Measurements from ENCODE around the gene ANKRD13A.
"Not testable (repeated sequence)": the region's sequence is repeated elsewhere in the genome, so short reads cannot be mapped to it uniquely, and the experiment has no call there.

Gene ANKRD13A

GRCh38 chr12:109986236-109986635 lies 13.0 kb upstream of the ANKRD13A start:
- DNase-seq: not testable (repeated sequence)

DNA sequence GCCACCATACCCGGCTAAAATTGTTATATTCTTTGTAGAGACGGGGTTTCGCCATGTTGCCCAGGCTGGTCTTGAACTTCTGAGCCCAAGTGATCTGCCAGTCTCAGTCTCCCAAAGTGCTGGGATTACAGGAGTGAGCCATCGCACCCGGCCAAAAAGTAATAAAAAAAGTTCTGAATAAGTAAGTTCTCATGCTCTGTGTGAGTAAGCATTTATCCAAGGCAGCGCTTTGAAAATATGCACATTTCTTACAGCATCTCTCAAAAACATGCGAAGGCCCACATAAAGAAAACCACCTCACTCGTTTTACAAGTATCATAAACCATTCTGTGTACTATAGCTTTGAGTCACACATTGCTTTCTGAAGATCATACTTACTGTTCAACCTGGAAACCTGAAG lies 11.6 kb upstream of the ANKRD13A start:
- DNase-seq: no peak

GRCh38 chr12:109988274-109988673 lies 11.0 kb upstream of the ANKRD13A start:
- no peak for DNase-seq

DNA sequence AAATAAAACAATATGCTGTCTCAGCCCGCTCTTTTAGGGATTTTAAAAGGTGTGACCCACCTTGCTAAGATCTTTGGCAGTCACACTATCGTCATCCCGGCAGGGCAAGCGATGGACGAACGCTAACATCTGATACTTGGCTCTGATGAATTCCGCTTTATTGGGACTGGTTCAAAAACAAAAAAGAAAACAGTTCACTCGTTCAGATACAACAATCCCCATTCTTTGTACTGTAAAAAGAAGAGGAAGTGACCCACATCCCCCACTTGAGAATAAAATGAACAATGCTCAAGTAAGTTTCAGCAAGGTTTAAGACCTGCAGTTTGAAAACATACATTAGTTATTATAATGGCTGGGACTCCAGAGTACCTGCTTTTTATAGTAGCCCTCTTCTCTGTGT lies 10.3 kb upstream of the ANKRD13A start:
- no peak for DNase-seq

DNA sequence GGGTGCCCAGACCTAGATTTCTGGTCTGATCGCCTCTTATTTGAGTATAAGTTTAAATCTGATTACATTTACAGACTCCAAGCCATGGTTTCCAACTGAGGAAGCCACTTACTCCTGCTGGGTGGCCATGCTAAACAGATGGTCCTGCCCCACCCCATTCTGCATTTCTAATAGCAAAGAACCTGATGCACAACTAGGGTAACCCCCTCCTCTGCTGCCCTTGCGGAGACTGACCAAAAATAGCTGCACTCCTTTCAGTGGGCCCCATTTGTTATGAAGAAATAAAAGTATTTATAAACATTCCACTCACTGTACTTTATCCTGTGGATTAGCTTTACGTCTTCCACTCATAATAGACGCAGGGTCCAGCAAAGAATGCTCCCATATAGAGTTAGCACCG lies 9.8 kb upstream of the ANKRD13A start:
- DNase-seq: no peak

GRCh38 chr12:109991586-109991985 lies 7.6 kb upstream of the ANKRD13A start:
- DNase-seq: no peak

DNA sequence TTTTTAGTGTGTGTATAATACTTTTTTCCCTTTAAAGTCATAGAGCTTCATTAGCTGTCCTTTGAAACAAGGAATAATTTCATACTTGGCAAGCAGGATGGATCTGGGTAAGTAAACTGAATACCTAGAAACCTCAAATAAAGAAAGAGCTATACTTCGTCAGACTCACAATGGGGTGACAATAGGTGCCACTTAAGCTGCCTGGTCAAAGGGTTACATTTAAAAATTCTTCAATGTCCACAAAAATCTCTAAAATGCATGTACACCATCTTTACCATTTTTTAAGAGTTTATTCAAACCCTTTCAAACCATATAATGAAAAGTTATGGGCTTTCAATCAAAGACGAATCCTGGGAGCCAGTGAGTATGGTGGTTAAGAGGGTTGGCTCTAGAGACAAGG lies 6.1 kb upstream of the ANKRD13A start:
- no peak for DNase-seq

GRCh38 chr12:109994401-109995175 lies 4.6 kb upstream of the ANKRD13A start:
- peak in 1 of 2 experiments; percentile 11 for DNase-seq

- no peak for DNase-seq
Observed at GRCh38 chr12:109995361-109995685, 3.9 kb upstream of the ANKRD13A start.

- peak; percentile 67 to 85 for DNase-seq
Observed at GRCh38 chr12:109995686-109996482, 3.3 kb upstream of the ANKRD13A start, which contains the start of gene GIT2. GIT2 (minus strand) TSS chr12:109996368; CDS start chr12:109996224, 144 bp downstream.

DNA sequence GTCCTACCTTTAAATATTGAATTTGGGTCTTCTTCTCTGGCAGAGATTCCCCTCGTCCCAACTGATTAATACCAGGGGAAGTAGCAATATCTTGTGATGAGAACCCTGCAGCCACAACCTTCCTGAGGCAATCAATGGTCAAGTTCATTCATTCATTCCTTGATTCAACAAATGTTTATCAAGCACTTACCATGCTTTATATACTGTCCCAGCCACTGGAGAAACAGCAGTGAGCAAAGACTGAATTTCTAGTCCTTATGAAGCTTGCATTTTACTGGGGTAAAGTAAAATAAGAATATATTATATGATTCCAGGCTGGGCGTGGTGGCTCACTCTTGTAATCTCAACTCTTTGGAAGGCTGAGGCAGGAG lies 2.8 kb upstream of the ANKRD13A start:
- no peak for DNase-seq

DNA sequence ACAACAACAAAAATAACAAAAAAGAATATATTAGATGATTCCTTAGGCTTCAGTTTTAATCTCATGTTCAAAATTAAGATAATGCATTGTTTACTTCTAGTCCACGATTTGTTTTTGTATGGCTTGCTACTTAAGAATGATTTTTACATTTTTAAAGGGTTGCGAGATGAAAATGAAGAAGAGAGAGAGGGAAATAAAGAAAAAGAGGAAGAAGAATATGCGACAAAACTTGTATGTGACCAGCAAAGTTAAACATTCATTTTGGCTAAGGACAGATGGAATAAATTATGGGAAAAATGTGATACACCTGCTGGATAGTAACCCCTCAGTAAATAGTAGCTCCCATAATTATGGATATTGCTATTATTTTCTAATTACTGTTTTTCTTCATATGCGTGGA lies 1.8 kb upstream of the ANKRD13A start:
- no peak for DNase-seq

DNA sequence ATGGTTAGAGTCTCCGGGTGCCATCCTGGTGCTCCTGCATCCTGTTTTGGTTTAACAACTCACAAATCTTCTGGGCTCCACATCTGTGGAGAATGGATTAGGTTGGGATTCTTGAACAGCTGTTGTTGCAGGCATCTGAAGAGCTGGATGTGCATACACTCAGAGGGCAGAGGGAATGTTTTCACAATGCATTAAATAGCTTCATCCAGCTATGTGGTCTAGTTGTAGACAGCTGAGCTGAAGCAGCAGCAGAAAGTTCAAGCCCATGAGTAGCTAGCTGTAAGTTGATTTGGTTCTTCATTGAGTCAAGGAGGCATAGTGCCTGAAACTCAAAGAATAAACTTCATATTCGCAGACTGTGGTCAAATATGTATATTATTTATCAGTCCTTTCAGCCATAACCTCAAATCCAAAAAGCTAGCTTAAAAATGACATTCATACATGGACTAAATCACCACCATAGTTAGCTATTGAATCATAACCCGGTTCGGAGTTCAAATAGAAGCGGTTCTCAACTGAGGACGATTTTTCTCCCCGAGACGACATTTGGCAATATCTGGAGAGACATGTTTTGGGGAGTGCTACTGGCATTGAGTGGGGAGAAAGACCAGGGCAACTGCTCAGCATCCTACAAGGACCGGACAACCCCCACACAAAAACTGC lies 858 bp upstream of the ANKRD13A start:
- DNase-seq: no peak

- no peak for DNase-seq
Observed at GRCh38 chr12:109999649-109999971, 380 bp downstream of the ANKRD13A start.

- DNase-seq: peak in 1 of 2 experiments; percentile 20
Observed at GRCh38 chr12:109999983-110000505, 814 bp downstream of the ANKRD13A start.

DNA sequence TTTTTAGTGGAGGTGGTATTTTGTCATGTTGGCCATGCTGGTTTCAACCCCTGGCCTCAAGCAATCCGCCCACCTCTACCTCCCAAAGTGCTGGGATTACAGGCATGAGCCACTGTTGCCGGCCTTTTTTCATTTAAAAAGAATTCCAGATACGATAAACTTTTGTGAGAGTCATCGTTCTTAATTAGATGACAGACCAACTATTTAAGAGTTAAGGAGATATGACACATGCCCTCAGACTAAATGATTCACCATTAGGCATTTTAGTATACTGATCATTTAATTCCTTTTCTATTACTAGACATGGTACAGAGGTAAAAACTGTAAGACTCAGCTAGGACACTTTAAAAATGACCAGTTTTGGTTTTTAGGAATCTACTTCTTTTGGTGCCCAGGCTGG lies 2.4 kb downstream of the ANKRD13A start:
- peak in 1 of 2 experiments; percentile 31 for DNase-seq

GRCh38 chr12:110002676-110003515 lies 3.7 kb downstream of the ANKRD13A start:
- no peak for DNase-seq

DNA sequence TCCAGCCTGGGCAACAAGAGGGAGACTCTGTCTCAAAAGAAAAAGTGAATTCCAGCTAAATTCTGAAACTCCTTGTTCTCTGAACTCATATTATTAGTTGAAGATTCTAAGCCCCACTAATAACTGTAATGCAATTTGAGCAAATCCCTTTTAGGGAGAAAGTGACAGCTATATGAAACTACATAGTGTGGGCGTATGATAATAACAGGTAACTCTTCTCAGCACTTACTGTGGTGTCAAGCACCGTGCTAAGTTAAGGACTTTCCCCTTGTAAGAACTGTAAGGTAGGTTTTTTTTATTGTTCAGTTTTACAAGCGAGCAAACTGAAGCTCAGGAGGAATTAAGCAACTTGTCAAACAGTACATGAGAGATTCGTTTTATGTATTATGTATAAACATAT lies 5.4 kb downstream of the ANKRD13A start:
- DNase-seq: no peak

- DNase-seq: no peak
Observed at GRCh38 chr12:110005319-110005973, 6.2 kb downstream of the ANKRD13A start.

GRCh38 chr12:110006115-110006514 lies 6.9 kb downstream of the ANKRD13A start:
- no peak for DNase-seq

- DNase-seq: no peak
Observed at GRCh38 chr12:110007881-110008280, 8.7 kb downstream of the ANKRD13A start.

Measured in SW 1271 (cell line).